ENCODE measurements around the gene PCDHGB1.

DNA sequence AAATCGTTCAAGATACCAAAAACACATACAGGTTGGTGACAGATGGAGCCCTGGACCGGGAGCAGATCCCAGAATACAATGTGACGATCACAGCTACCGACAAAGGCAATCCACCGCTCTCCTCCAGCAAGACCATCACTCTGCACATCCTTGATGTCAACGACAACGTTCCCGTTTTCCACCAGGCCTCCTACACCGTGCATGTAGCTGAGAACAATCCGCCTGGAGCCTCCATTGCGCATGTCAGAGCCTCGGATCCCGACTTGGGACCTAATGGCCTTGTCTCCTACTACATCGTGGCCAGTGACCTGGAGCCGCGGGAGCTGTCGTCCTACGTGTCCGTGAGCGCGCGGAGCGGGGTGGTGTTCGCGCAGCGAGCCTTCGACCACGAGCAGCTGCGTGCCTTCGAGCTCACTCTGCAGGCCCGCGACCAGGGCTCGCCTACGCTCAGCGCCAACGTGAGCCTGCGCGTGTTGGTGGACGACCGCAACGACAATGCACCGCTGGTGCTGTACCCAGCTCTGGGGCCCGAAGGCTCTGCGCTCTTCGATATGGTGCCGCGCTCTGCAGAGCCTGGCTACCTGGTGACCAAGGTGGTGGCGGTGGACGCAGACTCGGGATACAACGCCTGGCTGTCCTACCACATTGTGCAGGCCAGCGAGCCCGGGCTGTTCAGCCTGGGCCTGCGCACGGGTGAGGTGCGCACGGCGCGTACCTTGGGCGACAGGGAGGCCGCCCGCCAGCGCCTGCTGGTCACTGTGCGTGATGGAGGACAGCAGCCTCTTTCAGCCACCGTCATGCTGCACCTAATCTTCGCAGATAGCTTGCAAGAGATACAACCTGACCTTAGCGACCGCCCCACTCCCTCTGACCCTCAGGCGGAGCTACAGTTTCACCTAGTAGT, 21.9 kb downstream of the PCDHGB1 start:
- TF ChIP-seq EZH2phosphoT487 (IDR thresholded peaks at IDR 0.05; ENCODE audit: borderline replicate concordance) (no peak), CTCF (IDR thresholded peaks at IDR 0.05 in 2 of 3, conservative IDR thresholded peaks at IDR 0.05 in 1 of 3; ENCODE audit: borderline replicate concordance in 1 of 3, insufficient read depth in 1 of 3, low read depth in 2 of 3, low read length in 2 of 3) (no peak), EZH2 (IDR thresholded peaks at IDR 0.05) (no peak), FOSL1 (IDR thresholded peaks at IDR 0.05; ENCODE audit: low read depth) (no peak), POLR2A (IDR thresholded peaks at IDR 0.05; ENCODE audit: borderline replicate concordance, extremely low read depth, insufficient read depth, insufficient read length) (no peak), POLR2AphosphoS5 (IDR thresholded peaks at IDR 0.05; ENCODE audit: low read depth, low read length) (no peak), ZFX (IDR thresholded peaks at IDR 0.05) (no peak)
